ENCODE data around the gene DRC1. TPM values are rescaled to one million over a fixed set of nuclear protein-coding genes. Genes with fewer than 3 reads are reported as not detected.

DRC1 gene
- total RNA-seq, 4 donors from 2014 or later: 0.85 to 2.4 (median 1.9) TPM; not detected in 1

GRCh38 chr2:26506279-26506678, 104.6 kb downstream of the DRC1 start:
- Histone ChIP-seq H3K27me3 (no peaks in the 10 kb centered on the region), H3K36me3 (no peaks in the 10 kb centered on the region), H3K4me3 (no peak overlapping the region), H3K9me3 (no peaks in the 10 kb centered on the region), H3K4me1 (no peaks in the 10 kb centered on the region), H3K27ac (no peak overlapping the region)
- no peak for DNase-seq
- TF ChIP-seq CTCF (IDR thresholded peaks at IDR 0.05): no peak
- no peak for TF ChIP-seq POLR2A (IDR thresholded peaks at IDR 0.05)
- intact Hi-C loops (cut with DNase I; ENCODE audit: low total_unique reads): no loop called here

Other genes with a start within 250 kb of the DRC1 start
- 1 to 10 TPM in 3 of 4 donors, under 1 TPM in 1; under 0.01 to 5.1 (median 2.2) TPM for gene GAREM2, start 228.8 kb upstream of the DRC1 start, total RNA-seq
- 100 to 1,000 TPM in 2 of 4 donors, 10 to 100 TPM in 2; 93.8 to 151 (median 110) TPM for gene HADHA, start 157.3 kb upstream of the DRC1 start, total RNA-seq
- gene HADHB, start 157.0 kb upstream of the DRC1 start, total RNA-seq: 100 to 1,000 TPM in 2 of 4 donors, 10 to 100 TPM in 2; 45.3 to 126 (median 82.5) TPM
- 10 to 100 TPM in 2 of 4 donors, 1 to 10 TPM in 2; 2.8 to 27.9 (median 13.1) TPM for gene SELENOI, start 55.8 kb upstream of the DRC1 start, total RNA-seq
- gene ADGRF3, start 55.1 kb upstream of the DRC1 start, total RNA-seq: under 1 TPM in 2 of 4 donors, not detected in 2; 0.21 to 0.27 TPM
- under 1 TPM in 1 of 4 donors, not detected in 3; 0.21 TPM for gene OTOF, start 76.2 kb downstream of the DRC1 start, total RNA-seq
- under 1 TPM in 1 of 4 donors, not detected in 3; 0.61 TPM for gene CIB4, start 239.4 kb downstream of the DRC1 start, total RNA-seq

Data from uterus (tissue), 4 donors.